Neural cell (in vitro differentiated cells): ENCODE data around the gene SLC38A1. TPM values are rescaled to one million over a fixed set of nuclear protein-coding genes. Genes with fewer than 3 reads are reported as not detected.

Source experiments
- H2AFZ ChIP-seq: fragments of 200-600, 300-800 bp; sonication (generic), shearing (Covaris generic); 2 replicates; pipeline ENCODE4 v1.6.0; 2014; ENCODE audit warnings: low read depth, mild to moderate bottlenecking, antibody characterized with exemption, low read length, moderate library complexity
- H3F3A ChIP-seq: fragments of 200-600 bp; shearing (Covaris generic); 2 replicates; pipeline ENCODE4 v1.6.1; 2016; ENCODE audit warnings: mild to moderate bottlenecking, moderate library complexity, mixed read lengths, antibody characterized with exemption, low read length; ENCODE audit not compliant: insufficient read depth, poor library complexity, severe bottlenecking
- H3K27ac ChIP-seq: fragments of 200-600, 300-800 bp; sonication (generic), shearing (Covaris generic); 2 replicates; pipeline ENCODE4 v1.5.1; 2014; ENCODE audit warnings: mild to moderate bottlenecking, low read length, moderate library complexity
- H3K27me3 ChIP-seq: fragments of 300-800, 200-600 bp; sonication (generic), shearing (Covaris generic); 2 replicates; pipeline ENCODE4 v1.6.0; 2014; ENCODE audit warnings: mild to moderate bottlenecking, low read depth, low read length, moderate library complexity; ENCODE audit not compliant: insufficient read depth
- H3K36me3 ChIP-seq: fragments of 300-800, 200-600 bp; sonication (generic), shearing (Covaris generic); 2 replicates; pipeline ENCODE4 v1.5.1; 2014; ENCODE audit warnings: mild to moderate bottlenecking, antibody characterized with exemption, low read length, moderate library complexity; ENCODE audit not compliant: insufficient read depth
- H3K4me2 ChIP-seq: fragments of 300-800, 200-600 bp; sonication (generic), shearing (Covaris generic); 2 replicates; pipeline ENCODE4 v1.6.0; 2014; ENCODE audit warnings: mild to moderate bottlenecking, low read length
- H3K4me3 ChIP-seq: fragments of 300-800, 200-600 bp; sonication (generic), shearing (Covaris generic); 2 replicates; pipeline ENCODE4 v1.5.1; 2014; ENCODE audit warnings: mild to moderate bottlenecking, low read length, moderate library complexity
- H3K79me2 ChIP-seq: fragments of 200-600 bp; shearing (Covaris generic); replicated peaks from 2 replicates; pipeline ENCODE4 v1.6.0; 2014; ENCODE audit warnings: mild to moderate bottlenecking, low read length, moderate library complexity; ENCODE audit not compliant: insufficient read depth
- H3K9ac ChIP-seq: fragments of 300-800, 200-600 bp; sonication (generic), shearing (Covaris generic); 2 replicates; pipeline ENCODE4 v1.6.1; 2016; ENCODE audit warnings: mild to moderate bottlenecking, low read length, mixed read lengths
- H3K9me2 ChIP-seq: fragments of 200-600 bp; shearing (Covaris generic); 2 replicates; pipeline ENCODE4 v1.6.1; 2016; ENCODE audit warnings: mild to moderate bottlenecking, low read length, mixed read lengths; ENCODE audit not compliant: insufficient read depth
- H3K9me3 ChIP-seq: fragments of 200-600, 300-800 bp; sonication (generic), shearing (Covaris generic); 2 replicates; pipeline ENCODE4 v1.6.1; 2016; ENCODE audit warnings: mild to moderate bottlenecking, mixed run types, low read length, moderate library complexity, mixed read lengths
- H4K20me1 ChIP-seq: fragments of 200-600 bp; shearing (Covaris generic); 2 replicates; pipeline ENCODE4 v1.6.1; 2016; ENCODE audit warnings: mild to moderate bottlenecking, mixed run types; ENCODE audit not compliant: insufficient read depth
- EP300 ChIP-seq: fragments of 450-650 bp; conservative IDR thresholded peaks from 2 replicates; pipeline ENCODE4 v1.6.1; 2014; ENCODE audit warnings: antibody characterized with exemption, mild to moderate bottlenecking, moderate library complexity; ENCODE audit not compliant: poor library complexity, severe bottlenecking
- EZH2 ChIP-seq: fragments of 200-600, 300-800 bp; shearing (Covaris generic), sonication (generic); IDR thresholded peaks from 2 replicates; pipeline ENCODE4 v1.6.1; 2014; ENCODE audit warnings: antibody characterized with exemption, low read length, borderline replicate concordance, mild to moderate bottlenecking; ENCODE audit not compliant: insufficient read depth, poor library complexity, severe bottlenecking
- MXI1 ChIP-seq: fragments of 450-650 bp; conservative IDR thresholded peaks from 2 replicates; pipeline ENCODE4 v1.6.1; 2014; ENCODE audit warnings: antibody characterized with exemption, mild to moderate bottlenecking; ENCODE audit not compliant: poor library complexity, severe bottlenecking
- POLR2AphosphoS5 ChIP-seq: IDR thresholded peaks from 2 replicates; pipeline ENCODE4 v1.6.1; 2012
- RAD21 ChIP-seq: fragments of 450-650 bp; conservative IDR thresholded peaks from 2 replicates; pipeline ENCODE4 v1.6.1; 2014; ENCODE audit warnings: antibody characterized with exemption, mild to moderate bottlenecking, moderate library complexity
- SMC3 ChIP-seq: fragments of 450-650 bp; conservative IDR thresholded peaks from 2 replicates; pipeline ENCODE4 v1.6.1; 2014; ENCODE audit warnings: antibody characterized with exemption, mild to moderate bottlenecking, moderate library complexity; ENCODE audit not compliant: poor library complexity
- TAF1 ChIP-seq: IDR thresholded peaks from 2 replicates; pipeline ENCODE4 v1.6.1; 2012; ENCODE audit warnings: low read depth
- polyA plus RNA-seq: library from polyadenylated mRNA; depleted of rRNA; stranded (reverse); fragments of >200 nt; gene quantifications from 2 replicates; pipeline ENCODE4 v1.2.3, GENCODE V29; 2014
- TF ChIP-seq, protein P1 (sequence below): fragments of 450-650 bp; IDR thresholded peaks from 2 replicates; pipeline ENCODE4 v1.5.1; 2014; ENCODE audit warnings: antibody characterized with exemption, mild to moderate bottlenecking, moderate library complexity; ENCODE audit not compliant: poor library complexity, severe bottlenecking
- TF ChIP-seq, protein P2 (sequence below): IDR thresholded peaks from 2 replicates; pipeline ENCODE4 v1.6.1; 2012; ENCODE audit warnings: borderline replicate concordance

The SLC38A1 gene
- polyA plus RNA-seq, 1 donor from 2014 or later: 124 TPM

DNA sequence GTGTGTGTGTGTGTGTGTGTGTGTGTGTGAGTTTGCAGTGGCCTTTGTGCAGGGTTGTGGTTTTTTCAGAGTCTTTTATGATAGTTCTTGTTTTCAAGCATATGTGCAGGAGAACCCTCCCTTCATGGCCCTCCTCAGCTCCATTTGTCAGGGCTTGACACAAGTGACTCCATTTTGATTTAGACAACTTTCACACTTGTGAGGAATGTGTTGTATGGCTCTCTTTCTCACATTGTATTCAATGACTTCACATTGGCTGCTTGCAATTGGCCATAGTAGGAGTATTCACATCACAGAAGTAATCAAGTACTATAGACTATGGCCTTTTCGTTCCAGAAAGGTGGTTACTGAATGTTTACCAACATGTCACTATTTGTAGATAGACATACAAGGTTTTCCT is 133.1 kb downstream of the SLC38A1 start:
- Histone ChIP-seq H2AFZ (no peak overlapping the region), H4K20me1 (no peaks in the 10 kb centered on the region), H3K79me2 (no peaks in the 10 kb centered on the region), H3K9me2 (no peaks in the 10 kb centered on the region), H3K4me3 (no peak overlapping the region), H3K9me3 (no peaks in the 10 kb centered on the region), H3F3A (no peaks in the 10 kb centered on the region), H3K27me3 (no peaks in the 10 kb centered on the region), H3K27ac (no peak overlapping the region), H3K9ac (no peak overlapping the region), H3K4me2 (no peak overlapping the region), H3K36me3 (no peaks in the 10 kb centered on the region)
- TF ChIP-seq, protein P1, sequence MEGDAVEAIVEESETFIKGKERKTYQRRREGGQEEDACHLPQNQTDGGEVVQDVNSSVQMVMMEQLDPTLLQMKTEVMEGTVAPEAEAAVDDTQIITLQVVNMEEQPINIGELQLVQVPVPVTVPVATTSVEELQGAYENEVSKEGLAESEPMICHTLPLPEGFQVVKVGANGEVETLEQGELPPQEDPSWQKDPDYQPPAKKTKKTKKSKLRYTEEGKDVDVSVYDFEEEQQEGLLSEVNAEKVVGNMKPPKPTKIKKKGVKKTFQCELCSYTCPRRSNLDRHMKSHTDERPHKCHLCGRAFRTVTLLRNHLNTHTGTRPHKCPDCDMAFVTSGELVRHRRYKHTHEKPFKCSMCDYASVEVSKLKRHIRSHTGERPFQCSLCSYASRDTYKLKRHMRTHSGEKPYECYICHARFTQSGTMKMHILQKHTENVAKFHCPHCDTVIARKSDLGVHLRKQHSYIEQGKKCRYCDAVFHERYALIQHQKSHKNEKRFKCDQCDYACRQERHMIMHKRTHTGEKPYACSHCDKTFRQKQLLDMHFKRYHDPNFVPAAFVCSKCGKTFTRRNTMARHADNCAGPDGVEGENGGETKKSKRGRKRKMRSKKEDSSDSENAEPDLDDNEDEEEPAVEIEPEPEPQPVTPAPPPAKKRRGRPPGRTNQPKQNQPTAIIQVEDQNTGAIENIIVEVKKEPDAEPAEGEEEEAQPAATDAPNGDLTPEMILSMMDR: no peak
- TF ChIP-seq EP300: no peak
- TF ChIP-seq POLR2AphosphoS5: no peak
- no peak for TF ChIP-seq TAF1
- no peak for TF ChIP-seq MXI1
- no peak for TF ChIP-seq EZH2
- TF ChIP-seq RAD21: no peak
- no peak for TF ChIP-seq SMC3
- TF ChIP-seq, protein P2, sequence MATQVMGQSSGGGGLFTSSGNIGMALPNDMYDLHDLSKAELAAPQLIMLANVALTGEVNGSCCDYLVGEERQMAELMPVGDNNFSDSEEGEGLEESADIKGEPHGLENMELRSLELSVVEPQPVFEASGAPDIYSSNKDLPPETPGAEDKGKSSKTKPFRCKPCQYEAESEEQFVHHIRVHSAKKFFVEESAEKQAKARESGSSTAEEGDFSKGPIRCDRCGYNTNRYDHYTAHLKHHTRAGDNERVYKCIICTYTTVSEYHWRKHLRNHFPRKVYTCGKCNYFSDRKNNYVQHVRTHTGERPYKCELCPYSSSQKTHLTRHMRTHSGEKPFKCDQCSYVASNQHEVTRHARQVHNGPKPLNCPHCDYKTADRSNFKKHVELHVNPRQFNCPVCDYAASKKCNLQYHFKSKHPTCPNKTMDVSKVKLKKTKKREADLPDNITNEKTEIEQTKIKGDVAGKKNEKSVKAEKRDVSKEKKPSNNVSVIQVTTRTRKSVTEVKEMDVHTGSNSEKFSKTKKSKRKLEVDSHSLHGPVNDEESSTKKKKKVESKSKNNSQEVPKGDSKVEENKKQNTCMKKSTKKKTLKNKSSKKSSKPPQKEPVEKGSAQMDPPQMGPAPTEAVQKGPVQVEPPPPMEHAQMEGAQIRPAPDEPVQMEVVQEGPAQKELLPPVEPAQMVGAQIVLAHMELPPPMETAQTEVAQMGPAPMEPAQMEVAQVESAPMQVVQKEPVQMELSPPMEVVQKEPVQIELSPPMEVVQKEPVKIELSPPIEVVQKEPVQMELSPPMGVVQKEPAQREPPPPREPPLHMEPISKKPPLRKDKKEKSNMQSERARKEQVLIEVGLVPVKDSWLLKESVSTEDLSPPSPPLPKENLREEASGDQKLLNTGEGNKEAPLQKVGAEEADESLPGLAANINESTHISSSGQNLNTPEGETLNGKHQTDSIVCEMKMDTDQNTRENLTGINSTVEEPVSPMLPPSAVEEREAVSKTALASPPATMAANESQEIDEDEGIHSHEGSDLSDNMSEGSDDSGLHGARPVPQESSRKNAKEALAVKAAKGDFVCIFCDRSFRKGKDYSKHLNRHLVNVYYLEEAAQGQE: no peak

DNA sequence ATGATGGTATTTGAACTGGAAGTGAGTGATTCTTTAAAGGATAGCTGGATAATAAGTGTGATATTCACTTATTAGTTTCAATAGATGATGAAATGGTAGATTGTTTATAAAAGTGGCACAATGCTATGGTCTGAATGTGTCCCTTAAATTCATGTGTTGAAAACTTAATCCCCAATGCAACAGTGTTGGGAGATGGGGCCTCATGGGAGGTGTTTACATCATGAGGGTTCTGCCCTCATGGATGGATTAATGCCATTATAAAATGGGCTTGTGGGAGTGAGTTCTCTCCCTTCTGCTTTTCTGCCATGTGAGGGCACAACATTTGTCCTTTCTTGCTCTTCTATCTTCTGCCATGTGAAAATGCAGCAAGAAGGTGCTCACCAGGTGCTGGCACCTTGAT is 134.0 kb downstream of the SLC38A1 start:
- Histone ChIP-seq H3K9ac (no peak overlapping the region), H3K36me3 (no peaks in the 10 kb centered on the region), H3K9me3 (no peaks in the 10 kb centered on the region), H3K9me2 (no peaks in the 10 kb centered on the region), H3K4me3 (no peak overlapping the region), H3K27me3 (no peaks in the 10 kb centered on the region), H3K79me2 (no peaks in the 10 kb centered on the region), H3F3A (no peaks in the 10 kb centered on the region), H3K4me2 (no peak overlapping the region), H2AFZ (no peak overlapping the region), H3K27ac (no peak overlapping the region), H4K20me1 (no peaks in the 10 kb centered on the region)
- TF ChIP-seq POLR2AphosphoS5: no peak
- no peak for TF ChIP-seq TAF1
- no peak for TF ChIP-seq EP300
- no peak for TF ChIP-seq EZH2
- no peak for TF ChIP-seq SMC3
- TF ChIP-seq MXI1: no peak
